GM18951 (cell line): ENCODE data around the gene LSR.
"Not testable (repeated sequence)": the region's sequence is repeated elsewhere in the genome, so short reads cannot be mapped to it uniquely, and the experiment has no call there.

ENCODE experiments used
- POLR2A ChIP-seq: IDR thresholded peaks from 4 replicates; pipeline ENCODE4 v1.6.1; 2011; ENCODE audit warnings: mild to moderate bottlenecking; ENCODE audit not compliant: insufficient read length, insufficient read depth; ENCODE audit errors: extremely low read depth
- in situ Hi-C: fragments of 300-500 bp; cut with MboI; formaldehyde crosslinking; loops from one replicate; pipeline ENCODE4 v1.12.0; 2022; ENCODE audit warnings: low sequenced_read_pairs, mixed read lengths, inconsistent platforms; ENCODE audit not compliant: unreplicated experiment

LSR gene

DNA sequence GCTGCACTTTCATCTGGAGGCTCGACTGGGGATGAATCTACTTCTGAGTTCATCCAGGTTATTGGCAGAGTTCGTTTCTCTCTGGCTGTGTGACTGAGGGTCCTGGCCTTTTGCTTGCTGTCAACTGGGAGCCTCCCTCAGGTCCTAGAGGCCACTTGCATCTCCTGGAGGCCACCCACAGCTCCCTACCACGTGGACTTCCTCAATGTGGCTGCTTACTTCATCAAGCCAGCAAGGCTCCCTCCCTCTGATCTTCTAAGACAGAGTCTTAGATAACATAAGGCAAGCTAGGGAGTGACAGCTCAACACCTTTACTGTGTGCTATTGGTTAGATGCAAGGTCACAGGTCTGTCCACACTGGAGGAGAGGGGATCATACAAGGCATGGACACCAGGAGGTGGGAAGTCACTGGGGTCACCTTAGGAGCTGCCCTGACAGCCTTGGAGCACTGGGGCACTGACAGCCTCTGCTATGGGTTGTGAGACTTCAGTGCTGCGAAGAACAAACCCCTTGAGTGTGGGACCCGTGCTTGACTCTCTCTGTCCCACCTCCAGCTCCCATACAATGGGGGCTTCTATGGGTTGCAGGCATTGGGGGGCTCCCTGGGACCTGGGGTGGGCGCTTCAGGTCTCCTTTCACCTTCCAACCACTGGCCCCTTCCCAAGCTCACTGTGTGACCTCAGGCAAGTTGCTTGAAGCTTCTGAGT lies 25.6 kb upstream of the LSR start:
- in situ Hi-C loops = no loop called here
- no peak for TF ChIP-seq POLR2A

- no peak for TF ChIP-seq POLR2A
- in situ Hi-C loops = no loop called here
Measured at GRCh38 chr19:35223862-35224505, 24.8 kb upstream of the LSR start.

DNA sequence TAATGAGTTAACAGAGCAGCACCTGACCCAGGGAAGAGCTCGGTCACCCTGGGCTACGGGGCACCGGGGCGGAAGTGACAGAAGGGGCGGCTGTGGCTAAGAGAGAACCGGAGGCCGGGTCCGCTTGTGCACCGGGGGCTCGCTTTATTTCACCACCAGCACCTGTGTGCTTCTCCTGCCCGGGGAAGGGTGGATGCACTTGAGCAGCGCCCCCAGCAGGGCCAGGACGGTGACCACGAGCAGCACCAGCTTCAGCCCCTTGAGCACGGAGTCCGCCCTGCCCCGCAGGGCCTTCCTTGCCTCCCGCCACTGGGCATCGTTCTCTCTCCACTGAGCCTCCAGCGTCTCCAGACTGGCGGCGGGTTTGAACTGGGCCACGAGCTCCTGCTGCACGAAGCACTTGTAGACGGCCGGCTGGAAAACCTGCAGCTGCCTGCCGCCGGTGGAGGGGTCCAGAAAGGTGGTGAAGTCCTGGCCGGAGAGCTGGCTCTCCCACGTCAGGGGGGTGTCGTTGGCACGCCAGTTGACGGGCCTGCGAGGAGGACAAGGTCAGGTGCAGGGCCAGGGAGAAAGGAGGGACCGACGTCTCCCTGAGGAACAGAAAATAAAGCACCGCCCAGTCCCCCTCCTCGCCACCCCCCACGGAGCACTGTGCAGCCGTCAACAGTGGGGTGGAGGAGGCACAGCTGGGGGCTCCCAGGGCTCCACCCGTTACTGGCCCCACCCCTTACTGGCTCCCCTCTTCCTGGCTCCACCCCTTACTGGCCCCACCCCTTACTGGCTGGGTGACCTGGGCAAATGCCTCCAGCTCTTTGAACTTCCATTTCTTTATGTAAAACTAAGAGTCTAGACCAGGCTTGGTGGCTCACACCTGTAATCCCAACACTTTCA lies 23.9 kb upstream of the LSR start:
- TF ChIP-seq POLR2A = no peak
- in situ Hi-C loops = no loop called here

DNA sequence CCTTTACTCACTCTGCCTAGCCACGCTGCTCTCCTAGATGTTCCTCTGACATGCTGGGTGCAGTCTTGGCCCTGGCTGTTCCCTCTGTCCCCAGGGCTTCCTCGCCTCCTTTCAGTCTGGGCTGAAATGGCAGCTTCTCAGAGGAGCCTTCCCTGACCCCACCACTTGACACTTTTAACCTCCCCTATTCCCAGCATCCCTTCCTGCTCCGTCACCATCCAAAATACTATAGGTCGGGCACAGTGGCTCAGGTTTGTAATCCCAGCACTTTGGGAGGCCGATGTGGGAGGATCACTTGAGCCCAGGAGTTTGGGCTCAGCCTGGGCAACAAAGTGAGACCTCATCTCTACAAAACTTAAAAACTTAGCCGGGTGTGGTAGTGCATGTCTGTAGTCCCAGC lies 22.9 kb upstream of the LSR start:
- no peak for TF ChIP-seq POLR2A
- in situ Hi-C loops = no loop called here

GRCh38 chr19:35226748-35227147 lies 22.1 kb upstream of the LSR start:
- in situ Hi-C loops = no loop called here
- no peak for TF ChIP-seq POLR2A

DNA sequence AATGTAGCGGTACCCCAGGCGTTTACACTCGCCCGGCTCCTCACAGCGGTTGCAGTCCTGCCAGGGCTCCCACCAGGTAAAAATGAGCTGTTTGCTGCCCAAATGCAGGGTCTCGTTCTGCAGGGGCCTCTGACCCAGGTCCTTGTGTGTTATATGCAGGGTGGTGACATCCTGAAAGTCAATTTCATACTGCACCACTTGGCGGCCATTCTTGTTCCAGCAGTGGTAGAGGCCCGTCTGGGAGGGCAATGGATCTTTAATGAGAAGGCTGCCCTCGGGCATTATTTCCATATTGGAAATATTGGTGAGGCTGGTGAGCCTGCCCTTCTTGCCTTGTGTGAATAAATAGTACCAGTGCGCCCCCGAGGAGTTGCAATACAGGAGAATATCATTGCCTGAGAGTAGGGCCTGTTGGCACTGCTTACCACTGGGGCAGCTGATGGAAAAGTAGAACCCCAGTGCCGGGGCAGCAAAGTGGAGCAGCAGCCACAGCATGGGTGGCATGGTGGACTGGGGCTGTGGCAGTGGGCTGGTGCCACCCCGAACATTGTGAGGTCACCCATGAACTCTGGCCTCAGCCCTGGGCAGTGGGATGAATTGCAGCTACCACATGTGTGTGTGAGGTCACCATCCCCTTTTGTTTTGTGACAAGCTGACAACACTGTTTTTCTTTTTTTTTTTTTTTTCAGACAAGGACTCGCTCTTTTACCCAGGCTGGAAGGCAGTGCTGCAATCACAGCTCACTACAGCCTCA lies 20.4 kb upstream of the LSR start, which contains the start of gene FAM187B:
Gene FAM187B, minus strand, starts transcription at position 563 of the 754 bp plus-strand sequence. Its CDS starts 59 bp downstream, at position 504.
- TF ChIP-seq POLR2A = no peak
- in situ Hi-C loops = no loop called here

- TF ChIP-seq POLR2A = no peak
- in situ Hi-C loops = no loop called here
Measured at GRCh38 chr19:35229601-35230000, 19.2 kb upstream of the LSR start.

DNA sequence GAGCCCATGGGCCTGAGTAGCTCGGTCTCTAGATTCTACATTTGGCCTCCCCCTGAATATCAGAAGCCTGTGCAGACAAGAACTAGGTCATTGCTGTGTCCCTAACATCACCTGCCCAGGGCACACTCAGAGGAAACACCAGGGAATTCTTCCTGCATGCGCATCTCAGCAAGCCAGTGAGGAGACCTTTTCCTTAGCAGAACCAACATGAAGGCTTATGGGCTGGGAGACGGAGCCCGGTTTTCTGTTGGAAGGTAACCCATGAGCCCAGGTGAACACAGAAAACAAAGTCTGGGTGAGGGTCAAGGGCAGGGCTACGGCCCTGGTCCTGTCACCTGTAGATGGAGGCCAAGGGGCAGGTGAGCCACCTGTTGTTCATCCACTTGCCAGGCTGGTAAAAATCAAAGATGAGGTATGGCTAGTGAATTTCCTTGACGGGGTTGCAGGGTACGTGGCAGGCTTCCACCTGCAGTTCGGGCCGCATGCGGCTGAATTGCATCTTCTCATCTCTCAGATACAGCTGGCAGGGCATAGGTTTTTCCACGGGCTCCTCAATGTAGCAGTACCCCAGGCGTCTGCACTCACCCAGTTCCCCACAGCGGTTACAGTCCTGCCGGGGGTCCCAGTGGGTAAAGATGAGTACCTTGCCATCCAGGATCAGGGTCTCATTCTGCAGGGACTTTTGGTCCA lies 16.7 kb upstream of the LSR start:
- TF ChIP-seq POLR2A = no peak
- in situ Hi-C loops = no loop called here

GRCh38 chr19:35232912-35233311 lies 15.9 kb upstream of the LSR start:
- in situ Hi-C loops = no loop called here
- no peak for TF ChIP-seq POLR2A

DNA sequence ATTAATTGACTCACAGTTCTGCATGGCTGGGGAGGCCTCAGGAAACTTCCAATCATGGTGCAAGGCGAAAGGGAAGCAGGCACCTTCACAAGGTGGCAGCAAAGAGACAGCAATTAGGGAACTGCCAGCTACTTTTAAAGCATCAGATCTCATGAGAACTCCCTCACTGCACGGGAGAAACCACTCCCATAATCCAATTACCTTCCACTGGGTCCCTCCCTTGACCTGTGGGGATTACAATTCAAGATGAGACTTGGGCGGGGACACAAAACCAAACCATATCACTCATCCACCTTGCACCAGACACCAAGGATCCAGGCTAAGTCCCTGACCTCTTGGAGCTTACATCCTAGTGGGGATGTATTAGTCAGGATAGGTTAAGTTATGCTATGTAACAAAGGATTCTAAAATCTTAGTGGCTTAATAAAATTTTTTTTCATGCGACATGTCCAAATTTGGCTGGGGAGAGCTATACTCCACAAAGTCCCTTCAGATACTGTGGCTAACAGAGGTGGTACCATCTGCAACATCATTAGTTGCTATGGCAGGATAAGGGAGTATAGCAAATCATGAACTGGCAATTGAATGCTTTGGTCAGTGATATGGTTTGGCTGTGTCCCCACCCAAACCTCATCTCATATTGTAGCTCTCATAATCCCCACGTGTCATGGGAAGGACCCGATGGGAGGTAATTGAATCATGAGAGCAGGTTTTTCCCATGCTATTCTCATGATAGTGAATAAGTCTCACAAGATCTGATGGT lies 12.0 kb upstream of the LSR start:
- in situ Hi-C loops = no loop called here
- TF ChIP-seq POLR2A = no peak

DNA sequence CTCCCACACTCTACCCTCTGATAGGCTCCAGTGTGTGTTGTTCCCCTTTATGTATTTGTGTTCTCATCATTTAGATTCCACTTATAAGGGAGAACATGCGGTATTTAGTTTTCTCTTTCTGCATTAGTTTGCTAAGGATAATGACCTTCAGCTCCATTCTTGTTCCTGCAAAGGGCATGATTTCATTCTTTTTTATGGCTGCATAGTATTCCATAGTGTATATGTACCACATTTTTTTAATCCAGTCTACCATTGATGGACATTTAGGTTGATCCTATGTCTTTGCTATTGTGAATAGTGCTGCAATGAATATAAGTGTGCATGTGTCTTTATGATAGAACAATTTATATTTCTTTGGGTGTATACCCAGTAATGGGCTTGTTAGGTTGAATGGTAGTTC lies 9.2 kb upstream of the LSR start:
- in situ Hi-C loops = not testable (repeated sequence)

DNA sequence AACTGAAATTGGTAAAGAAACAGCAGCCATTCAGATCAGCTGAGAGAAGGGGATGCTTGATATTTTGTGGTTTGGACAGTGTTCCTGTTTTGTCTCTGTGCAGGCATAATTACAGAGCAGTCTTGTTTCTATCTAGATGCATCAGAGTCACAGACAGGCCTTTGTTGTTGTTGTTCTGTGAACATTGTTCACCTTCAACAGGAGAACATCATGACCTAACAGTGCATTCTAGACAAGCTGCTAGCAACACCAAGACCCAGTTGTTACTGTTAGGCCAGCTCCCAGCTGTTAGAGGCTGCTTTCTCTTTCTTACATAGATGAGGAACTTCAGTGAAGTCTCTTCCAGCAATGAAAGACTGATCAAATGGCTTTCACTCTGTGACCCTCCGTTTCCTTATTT lies 8.5 kb upstream of the LSR start:
- no peak for TF ChIP-seq POLR2A
- in situ Hi-C loops = no loop called here

GRCh38 chr19:35241417-35241816 lies 7.4 kb upstream of the LSR start:
- in situ Hi-C loops = no loop called here
- TF ChIP-seq POLR2A = no peak
